GM04503 (cell line): ENCODE measurements around the gene PAQR9.
"Not testable (repeated sequence)": the region's sequence is repeated elsewhere in the genome, so short reads cannot be mapped to it uniquely, and the experiment has no call there.

Experiments
- DNase-seq: peaks from one replicate; pipeline ENCODE4 v3.0.0-alpha.2; 2012; ENCODE audit warnings: low read depth

PAQR9 gene, protein sequence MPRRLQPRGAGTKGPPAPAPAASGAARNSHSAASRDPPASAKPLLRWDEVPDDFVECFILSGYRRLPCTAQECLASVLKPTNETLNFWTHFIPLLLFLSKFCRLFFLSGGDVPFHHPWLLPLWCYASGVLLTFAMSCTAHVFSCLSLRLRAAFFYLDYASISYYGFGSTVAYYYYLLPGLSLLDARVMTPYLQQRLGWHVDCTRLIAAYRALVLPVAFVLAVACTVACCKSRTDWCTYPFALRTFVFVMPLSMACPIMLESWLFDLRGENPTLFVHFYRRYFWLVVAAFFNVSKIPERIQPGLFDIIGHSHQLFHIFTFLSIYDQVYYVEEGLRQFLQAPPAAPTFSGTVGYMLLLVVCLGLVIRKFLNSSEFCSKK

DNA sequence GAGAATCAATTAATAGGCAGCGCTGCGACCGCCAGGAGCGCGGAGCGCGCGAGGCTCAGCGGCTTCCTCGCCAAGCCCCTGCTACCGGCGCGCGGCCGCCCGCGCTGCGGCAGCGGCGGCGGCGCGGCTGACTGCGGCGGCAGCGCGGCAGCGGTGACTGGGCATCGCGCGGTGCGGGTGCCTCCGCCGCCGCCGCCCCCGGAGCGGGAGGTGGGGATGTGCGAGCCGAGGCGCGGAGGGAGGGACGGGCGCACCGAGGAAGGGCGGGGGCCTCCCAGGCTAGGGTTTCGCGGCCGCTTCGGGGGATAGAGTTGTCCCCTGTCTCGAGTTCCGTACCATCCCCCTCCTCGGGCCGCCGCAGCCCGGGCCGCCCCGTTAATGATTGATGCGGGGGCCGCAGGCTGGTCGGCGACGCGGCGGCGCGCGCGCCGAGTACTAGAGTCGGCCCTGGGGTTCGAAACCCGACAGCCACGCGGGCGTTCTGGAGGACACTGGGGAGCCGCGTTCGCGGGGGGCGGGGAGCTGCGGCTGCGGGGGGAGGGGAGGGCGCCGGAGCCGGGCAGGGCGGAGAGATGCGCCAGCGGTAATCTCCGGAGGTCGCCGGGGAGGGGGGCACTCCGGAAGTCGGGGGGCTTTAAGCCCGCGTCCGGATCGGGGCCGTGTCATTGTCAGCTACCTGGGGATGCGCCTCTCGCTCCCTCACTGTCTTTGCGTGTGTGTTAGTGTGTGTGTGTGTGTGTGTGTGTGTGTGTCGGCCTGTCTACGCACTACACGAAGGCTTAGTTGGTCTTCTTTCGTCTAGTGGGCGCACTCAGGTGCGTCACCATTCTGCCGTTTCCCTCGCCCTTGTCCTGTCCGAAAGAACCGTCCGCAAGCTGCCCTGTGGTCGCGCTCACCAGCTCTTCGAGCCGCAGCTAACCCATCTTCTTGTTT is at the start of gene PAQR9:
TSS of gene PAQR9 (minus strand) at position 159 of the 933 bp plus-strand sequence. CDS start 338 bp downstream, outside the sequence.
- no peak for DNase-seq

DNA sequence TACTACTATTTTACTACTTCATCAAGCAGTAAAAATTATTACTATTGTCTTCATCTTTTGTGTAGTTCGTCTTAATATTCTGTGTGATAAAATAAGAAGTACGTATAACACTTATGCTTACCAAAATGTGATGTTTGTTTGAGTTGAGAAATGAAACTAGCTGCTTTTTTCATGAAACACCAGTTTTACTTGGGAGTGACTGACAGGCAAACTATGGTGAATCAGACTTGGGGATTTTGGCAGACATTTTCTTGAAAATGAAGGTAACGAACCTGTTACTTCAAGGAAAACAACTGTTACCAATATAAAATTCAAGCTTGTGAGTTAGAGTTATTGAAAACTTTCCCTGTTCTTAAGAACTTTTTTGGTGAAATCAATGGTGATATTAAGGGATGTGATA is 48.2 kb upstream of the PAQR9 start:
- no peak for DNase-seq

DNA sequence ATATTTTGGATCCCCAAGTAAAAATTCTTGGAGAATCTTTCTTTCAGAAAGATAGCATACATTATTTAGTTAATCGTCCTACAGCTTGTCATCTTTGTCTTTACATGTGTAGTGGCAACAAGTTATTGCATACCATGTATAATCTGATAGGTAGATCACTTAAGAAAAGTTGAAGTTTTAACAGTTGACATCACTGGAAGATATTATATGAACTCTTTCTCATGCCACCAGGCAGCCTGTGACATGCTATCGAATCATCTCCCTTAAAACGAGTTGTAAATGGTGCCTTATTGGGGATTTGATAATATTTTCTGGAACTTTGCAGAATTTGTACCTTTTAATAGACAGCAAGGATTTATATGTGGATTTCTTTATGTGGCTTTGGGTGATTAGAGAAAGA is 46.5 kb upstream of the PAQR9 start:
- no peak for DNase-seq

DNA sequence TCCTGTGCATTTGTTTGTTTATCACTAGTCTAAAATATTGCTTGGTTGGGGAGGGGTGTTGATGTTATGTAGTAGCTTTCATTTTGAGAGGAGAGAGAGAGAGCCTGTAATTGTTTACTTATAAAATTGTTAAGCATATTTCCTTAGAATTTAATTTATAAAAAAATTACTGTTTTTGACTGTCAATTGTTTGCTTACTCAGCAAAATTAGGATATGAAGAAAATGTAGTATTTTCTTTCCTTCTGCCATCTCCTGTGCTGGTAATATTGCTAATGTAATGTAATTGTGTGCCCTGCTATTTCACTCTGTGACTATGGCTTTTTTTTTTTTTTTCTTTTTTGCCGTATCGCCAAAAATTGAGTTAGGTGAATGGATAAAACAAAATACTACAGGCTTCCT is 41.3 kb upstream of the PAQR9 start:
- no peak for DNase-seq

DNA sequence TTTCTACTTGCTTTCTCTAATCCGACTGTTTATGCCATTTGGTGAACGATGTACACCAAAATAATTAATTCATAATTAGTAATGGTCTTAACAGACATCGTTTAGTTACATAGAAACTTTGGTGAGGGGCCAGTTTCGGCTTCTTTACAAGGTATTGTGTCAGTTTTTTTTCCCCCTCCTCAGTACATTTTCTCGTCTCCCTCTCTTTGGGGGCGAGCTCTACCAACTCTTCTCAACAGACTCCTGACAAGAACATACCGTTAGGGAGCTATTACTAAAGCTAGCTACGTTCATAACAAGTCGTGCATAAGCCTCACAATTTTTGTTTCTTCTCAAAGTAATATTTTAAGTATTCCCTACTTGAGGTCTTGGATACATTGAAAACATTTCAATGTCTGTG is 39.3 kb upstream of the PAQR9 start:
- no peak for DNase-seq

DNA sequence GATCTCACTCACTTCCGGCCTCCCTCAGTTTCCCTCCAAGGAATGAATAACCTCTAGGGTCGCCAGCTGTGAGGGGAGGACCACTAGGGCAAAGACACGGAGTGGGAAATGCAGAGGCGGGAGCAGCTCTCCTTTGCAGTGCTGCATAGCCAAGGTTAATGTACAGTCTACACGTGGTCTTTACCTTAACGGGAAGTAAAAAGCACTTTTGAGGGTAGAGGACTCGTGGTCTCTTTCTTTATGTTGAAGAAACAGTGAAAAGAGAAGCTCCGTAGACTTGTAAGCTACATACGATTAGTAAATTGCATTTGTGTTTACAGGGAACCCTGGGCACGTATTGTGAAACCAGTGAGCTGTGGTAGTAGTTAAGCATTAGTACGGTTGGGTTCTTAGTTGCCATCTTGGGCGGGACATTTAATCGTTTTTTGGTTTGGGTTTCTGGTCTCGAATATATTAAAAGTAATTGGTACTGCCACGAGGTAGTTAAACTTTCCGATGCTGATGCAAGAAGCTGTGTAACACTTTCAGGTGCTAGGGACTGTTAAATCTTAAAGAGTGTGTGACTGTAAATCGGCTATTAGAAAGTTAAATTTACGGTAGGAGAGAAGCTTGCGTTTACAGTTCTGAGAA is 38.7 kb upstream of the PAQR9 start:
- no peak for DNase-seq

DNA sequence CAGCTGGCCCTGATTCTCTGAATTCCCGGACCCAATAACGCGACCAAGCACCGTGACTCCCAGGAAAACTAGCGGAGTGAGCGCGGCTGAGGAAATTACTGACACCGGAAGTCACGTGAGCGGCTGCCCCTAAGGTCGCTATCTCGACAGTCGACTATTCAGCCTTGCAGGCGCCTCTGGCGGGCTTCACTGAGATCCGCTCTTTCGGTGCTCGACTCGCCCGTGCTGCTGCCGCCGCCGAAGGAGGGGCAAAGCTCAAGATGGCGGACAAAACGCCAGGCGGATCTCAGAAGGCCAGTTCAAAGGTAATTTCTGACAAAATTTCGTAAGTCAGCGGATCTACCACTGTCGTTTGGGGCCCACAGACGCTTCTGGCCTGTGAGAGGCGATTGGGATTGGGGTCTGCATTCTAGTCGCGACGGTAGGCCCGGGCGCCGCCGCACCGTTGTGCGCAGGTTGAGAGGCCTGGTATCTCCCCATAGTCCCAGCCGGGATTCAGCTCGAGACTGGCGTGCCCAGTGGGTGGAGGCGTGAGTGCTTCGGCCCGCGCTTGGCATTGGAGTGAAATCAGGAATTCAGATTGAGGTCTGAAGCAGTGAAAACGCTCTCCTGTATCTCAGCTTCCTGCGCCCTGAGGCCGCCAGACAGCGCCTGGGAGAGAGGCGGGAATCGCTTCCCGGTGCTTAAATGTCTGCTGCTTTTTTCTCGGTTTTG is 38.1 kb upstream of the PAQR9 start, which contains the start of gene U2SURP:
TSS of gene U2SURP (plus strand) at position 202 of the 714 bp plus-strand sequence. CDS start at position 261, 59 bp downstream.
- DNase-seq: peak; percentile 97

DNA sequence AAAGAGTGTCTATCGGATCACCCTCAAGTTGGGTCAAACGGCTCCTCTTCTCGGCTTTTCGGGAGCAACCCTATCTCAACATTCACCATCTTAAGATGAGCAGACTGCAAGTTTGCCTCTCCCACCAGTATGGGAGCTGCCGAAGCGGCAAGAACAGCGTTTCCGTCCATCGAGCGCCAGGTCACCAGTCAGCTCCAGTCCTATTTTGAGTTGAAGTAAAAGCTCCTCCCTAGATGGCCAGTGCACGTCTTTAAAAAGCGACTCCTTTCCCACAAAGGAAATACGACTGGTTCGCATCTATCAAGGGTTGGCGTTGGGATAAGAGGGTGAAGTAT is 37.5 kb upstream of the PAQR9 start:
- no peak for DNase-seq

DNA sequence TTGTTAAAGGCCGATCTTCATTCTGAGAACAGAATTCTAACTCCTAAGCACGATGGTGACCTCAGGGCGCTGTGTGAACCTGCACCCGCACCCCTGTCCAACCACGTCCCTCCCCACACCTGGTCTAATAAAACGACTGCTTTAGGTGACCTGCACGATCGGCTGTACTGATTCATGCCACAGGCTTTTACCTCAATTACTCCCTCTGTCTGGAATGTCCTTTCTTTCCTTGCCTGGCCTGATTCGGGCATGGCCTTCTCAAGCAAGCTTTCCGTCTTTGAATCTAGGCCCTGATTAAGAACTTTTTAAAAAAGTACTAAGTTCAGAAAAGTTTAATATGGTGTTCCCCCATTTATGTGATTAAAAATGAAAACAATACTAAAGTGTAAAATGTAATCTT is 37.1 kb upstream of the PAQR9 start:
- no peak for DNase-seq

DNA sequence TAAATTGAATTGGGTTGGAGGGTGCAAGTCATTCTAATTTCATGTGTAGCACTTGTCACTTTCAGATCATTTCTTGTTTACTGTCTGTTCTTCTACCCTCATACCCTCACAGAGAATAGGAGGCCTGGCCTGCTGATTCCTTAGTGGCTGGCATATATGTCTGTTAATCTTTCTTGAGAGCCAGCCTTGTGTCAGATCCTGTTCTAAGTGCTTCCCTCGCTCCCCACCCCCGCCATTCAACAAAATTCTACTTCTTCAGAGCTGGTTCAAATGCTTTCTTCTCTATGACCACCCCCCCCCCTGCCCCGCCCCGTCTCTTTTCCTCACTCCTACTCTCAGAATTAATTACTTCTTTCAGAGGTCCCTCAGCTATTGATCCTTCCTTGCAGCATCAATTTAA is 36.4 kb upstream of the PAQR9 start:
- no peak for DNase-seq

DNA sequence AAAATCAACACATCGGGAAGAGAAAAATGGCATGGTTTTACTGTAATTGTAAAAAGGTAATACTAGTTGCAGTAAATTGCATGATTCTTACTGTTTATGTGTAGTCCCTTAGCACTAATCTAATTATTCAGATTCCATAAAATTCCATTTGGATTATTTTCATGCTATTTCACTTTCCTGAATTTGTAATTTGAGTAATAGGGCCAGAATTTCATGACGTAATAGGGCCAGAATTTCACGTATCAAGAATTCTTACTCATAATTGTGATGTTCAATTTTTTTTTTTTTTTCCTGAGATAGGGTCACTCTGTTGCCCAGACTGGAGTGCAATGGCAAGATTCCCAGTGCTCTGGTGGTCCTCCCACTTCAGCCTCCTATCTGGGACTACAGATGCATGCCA is 35.0 kb upstream of the PAQR9 start:
- no peak for DNase-seq

DNA sequence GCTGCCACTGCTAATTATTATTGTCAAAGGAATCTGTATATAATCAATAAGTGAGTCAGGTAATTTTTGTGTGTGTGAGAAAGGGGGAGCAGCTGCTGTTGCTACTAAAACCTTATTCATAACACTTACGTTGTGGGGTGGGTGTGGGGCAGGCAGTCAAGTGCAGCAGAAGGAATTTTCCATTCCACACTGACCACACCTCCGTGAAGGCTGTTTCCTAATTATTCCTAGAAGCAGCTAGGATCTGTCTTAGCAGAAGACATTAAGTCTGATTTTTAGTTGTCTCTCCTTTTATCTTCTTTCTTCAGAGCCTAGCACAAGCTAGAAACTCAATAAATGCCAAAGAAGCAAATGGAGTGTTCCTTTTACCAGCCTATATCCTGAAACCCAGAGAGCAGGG is 33.9 kb upstream of the PAQR9 start:
- no peak for DNase-seq

DNA sequence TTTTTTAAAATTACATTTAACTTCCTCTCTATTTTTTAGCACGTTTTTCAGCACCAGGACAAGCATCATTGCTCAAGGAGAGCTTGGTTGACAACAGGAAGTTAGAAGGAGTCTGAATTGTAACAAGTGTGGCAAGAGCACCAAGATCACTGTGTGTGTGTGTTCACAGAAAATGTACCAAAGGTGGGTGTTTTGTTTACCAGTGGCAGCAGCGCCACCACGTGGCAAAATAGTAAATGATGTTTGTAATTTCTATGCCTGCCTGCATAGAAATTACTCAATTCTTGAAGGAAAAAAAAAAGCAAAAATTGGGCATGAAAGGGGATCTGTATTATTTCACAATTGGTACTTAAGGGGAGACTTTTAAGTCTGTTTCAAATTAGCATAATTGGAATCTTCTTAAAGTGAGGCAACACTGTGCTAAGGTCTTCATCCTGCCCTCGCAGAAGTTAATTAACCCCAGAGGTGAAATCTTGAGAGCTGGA is 30.5 kb upstream of the PAQR9 start:
- DNase-seq: no peak

DNA sequence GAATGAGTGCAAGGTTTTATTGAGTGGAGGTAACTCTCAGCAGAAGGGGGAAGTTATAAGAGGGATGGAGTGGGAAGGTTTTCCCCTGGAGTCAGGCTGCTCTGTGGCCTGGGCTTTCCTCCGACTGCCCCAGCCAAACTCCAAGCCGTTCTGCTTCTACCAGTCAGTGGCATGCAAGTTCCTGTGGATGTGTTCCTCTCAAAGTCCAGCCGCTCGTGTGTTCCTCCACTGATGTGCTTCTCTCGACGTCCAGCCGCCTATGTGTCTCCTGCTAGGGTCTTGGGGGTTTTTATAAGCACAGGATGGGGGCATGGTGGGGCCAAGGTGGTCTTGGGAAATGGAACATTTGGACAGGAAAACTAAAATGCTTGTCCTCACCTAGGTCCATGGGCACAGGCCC is 28.8 kb upstream of the PAQR9 start:
- DNase-seq: no peak

DNA sequence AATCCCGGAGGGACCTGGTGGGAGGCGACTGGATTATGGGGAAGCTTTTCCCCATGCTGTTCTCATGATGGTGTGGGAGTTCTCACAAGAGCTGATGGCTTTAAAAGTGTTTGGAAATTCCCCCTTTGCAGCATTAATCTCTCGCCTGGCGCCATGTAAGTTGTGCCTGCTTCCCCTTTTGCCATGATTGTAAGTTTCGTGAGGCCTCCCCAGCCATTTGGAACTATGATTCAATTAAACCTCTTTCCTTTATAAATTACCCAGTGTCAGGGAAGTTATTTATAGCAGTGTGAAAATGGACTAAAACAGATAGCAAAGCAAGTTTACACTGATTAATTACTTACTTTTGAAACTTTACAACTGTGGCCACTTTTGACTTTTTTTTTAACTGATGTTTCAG is 27.2 kb upstream of the PAQR9 start:
- DNase-seq: no peak

DNA sequence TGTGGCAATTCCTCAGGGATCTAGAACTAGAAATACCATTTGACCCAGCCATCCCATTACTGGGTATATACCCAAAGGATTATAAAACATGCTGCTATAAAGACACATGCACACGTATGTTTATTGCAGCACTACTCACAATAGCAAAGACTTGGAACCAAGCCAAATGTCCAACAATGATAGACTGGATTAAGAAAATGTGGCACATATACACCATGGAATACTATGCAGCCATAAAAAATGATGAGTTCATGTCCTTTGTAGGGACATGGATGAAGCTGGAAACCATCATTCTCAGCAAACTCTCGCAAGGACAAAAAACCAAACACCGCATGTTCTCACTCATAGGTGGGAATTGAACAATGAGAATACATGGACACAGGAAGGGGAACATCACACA is 25.4 kb upstream of the PAQR9 start:
- DNase-seq: not testable (repeated sequence)

DNA sequence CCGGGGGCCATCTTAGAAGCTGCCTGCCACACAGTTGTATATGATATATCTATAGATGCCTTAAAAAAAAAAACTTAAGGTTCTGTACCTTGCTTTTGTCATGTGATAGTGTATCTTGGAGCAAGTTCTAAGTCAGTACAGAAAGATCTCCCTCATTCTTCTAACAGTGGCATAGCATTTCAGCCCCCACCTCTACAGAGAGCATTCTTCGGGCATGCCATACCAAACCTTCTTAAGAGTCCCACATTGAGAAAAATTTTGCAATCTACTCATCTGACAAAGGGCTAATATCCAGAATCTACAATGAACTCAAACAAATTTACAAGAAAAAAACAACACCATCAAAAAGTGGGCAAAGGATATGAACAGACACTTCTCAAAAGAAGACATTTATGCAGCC is 24.7 kb upstream of the PAQR9 start:
- not testable (repeated sequence) for DNase-seq

DNA sequence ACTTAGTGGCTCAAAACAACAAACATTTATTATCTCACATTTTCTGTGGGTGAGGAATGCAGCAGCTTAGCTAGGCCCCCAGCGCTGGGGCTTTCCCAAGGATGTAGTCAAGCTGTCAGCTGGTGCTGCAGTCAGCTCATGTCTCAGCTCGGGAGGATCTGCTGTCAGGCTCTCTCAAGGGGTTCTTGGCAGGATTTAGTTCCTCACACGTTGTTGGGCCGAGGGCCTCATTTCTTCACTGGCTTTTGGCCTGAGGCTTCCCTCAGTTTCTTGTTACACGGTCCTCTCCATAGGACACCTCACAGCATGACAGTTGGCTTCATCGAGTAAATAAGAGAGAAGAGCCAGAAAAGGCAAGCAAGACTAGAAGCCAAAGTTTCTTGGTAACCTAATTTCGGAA is 24.2 kb upstream of the PAQR9 start:
- no peak for DNase-seq

DNA sequence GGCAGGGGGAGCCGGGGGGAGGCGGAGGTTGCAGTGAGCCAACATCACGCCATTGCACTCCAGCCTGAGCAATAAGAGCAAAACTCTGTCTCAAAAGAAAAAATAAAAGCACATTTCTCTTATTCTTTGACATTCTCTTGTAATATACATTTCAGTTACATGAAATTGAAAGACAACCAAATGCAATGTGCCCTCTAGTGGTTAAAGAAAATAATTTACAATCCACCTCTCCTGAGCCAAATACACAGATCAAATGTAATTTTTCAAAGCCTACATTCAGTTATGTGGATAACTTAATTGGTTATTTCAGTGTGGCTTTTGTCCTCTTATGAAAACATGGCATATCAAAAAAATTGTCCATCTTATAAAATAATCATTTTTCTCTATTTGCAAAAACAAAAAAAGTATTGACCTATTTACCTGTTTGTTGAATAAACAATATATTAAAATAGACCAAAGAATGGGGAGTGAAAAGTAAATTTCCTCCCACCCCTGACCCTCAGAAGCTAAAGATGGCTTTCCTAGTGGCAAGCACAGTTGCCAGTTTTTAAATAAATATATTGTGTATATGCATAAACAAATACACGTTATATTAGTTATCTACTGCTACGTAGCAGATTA is 23.7 kb upstream of the PAQR9 start:
- DNase-seq: no peak

DNA sequence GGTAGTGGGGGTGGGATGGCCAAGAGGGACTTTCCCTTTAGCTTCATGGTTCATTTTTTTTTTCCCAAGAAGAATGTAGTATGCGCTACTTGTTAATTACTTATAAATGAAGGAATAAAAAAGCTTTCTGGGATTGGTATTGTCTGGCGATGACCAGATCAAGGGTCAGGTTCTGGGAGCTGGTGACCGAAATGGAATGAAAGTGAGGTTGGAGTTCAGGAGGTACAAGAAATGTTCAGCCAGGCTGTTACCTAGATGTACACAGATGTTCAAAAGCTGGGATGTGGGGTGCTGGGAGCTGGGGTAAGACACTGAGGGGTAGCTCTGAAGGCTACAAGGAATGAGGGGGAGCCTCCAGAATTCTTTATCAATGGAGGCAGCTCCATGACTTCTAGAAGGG is 20.8 kb upstream of the PAQR9 start:
- no peak for DNase-seq

DNA sequence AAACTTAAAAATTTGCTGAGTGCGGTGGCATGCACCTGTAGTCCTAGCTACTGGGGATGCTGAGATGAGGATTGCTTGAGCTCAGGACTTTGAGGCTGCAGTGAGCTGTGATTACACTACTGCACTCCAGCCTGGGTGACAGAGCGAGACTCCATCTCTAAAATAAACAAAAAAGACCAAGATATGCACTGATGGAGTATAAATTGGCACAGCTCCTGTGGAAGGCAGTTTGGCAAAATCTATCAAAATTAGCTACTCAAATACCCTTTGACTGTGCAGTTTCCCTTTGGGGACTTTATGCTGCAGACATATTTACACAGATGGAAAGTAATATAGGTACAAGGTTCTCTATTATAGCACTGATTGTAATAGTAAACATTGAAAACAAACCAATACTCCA is 19.8 kb upstream of the PAQR9 start:
- no peak for DNase-seq
